ENCODE data around the gene CORO6. TPM values are rescaled to one million over a fixed set of nuclear protein-coding genes. Genes with fewer than 3 reads are reported as not detected.

The CORO6 gene
- total and polyA plus RNA-seq, 2 of the 4 experiments (the other 2 are of a cell fraction), result 3.4 to 7.6 TPM

DNA sequence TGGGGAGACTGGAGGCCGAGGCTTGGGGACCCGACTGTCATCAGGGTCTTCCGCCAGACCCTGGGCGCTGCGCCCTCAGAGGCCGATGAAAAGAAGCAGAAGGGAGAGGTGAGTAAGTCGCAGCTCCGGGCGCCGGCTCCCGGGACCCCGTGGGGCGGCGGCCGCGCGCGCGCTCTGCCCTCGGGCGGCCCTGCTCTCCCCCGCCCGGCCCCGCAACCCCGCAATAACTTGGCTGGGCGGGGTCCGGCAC, 55.5 kb downstream of the CORO6 start:
- H3K23ac ChIP-seq (ENCODE audit: low read depth, low read length), result no peak overlapping the region
- H4K91ac ChIP-seq (ENCODE audit: insufficient read depth, low read depth, low read length), result no peak overlapping the region
- in situ Hi-C loops (cut with MboI; ENCODE audit: low sequenced_read_pairs), result no loop called here
- intact Hi-C loops (cut with micrococcal nuclease), result loop anchor here (10.0 kb wide), 1 partner anchor 422 kb away; no protein-coding TSS in a partner anchor
- H3K9ac ChIP-seq (ENCODE audit: low read depth, low read length), result peak overlapping the region; percentile 34; the same call in 1 of the 2 replicates
- no TSS peak for BruUV-seq (replicated peaks)
- H2BK15ac ChIP-seq (ENCODE audit: low read depth, low read length), result no peak overlapping the region
- 0% methylated on average over 1 of the region's 27 CpGs; no CpG with 5 or more reads in 1 of the 2 experiments for WGBS, 2 experiments (ENCODE audit: extremely low coverage in 2 of 2, insufficient read length in 1 of 2)
- no peak overlapping the region for H3K14ac ChIP-seq (replicated peaks; ENCODE audit: low read depth, low read length)
- H3K4me1 ChIP-seq (ENCODE audit: control insufficient read depth, insufficient read depth, low read length), result peaks cover 4% of the 10 kb centered on the region
- ChIA-PET CTCF (interaction anchor here (1.2 kb wide), 1 partner anchor 197 kb away, joined by 3 read pairs; no protein-coding TSS in a partner anchor), POLR2A (ENCODE audit: unreplicated experiment) (no interaction called here)
- dilution Hi-C loops (cut with HindIII; ENCODE audit: low sequenced_read_pairs, unreplicated experiment), result no loop called here
- H3K4me2 ChIP-seq (ENCODE audit: low read depth, low read length), result peak overlapping the region; percentile 92
- TF ChIP-seq CHD1 (IDR thresholded peaks at IDR 0.05; ENCODE audit: low read depth, low read length) (no peak), BHLHE40 (IDR thresholded peaks at IDR 0.05; ENCODE audit: low read depth, low read length) (no peak), NFE2L2 (IDR thresholded peaks at IDR 0.05; ENCODE audit: low read depth, low read length) (no peak), RFX5 (IDR thresholded peaks at IDR 0.05; ENCODE audit: low read depth, low read length) (no peak), SMC3 (IDR thresholded peaks at IDR 0.05; ENCODE audit: low read depth, low read length) (no peak), MXI1 (IDR thresholded peaks at IDR 0.05; ENCODE audit: borderline replicate concordance, low read depth, low read length) (no peak), MAZ (IDR thresholded peaks at IDR 0.05; ENCODE audit: borderline replicate concordance, low read depth, low read length) (no peak), RAD21 (IDR thresholded peaks at IDR 0.05; ENCODE audit: low read length) (no peak), FOS (IDR thresholded peaks at IDR 0.05; ENCODE audit: low read depth, low read length) (no peak), MAFK (IDR thresholded peaks at IDR 0.05; ENCODE audit: low read depth, low read length) (no peak), CEBPB (IDR thresholded peaks at IDR 0.05; ENCODE audit: low read depth, low read length) (no peak), RCOR1 (IDR thresholded peaks at IDR 0.05; ENCODE audit: insufficient replicate concordance, low read length) (no peak), POLR2A (IDR thresholded peaks at IDR 0.05; ENCODE audit: low read depth, low read length) (no peak)
- TF ChIP-seq, protein P1, sequence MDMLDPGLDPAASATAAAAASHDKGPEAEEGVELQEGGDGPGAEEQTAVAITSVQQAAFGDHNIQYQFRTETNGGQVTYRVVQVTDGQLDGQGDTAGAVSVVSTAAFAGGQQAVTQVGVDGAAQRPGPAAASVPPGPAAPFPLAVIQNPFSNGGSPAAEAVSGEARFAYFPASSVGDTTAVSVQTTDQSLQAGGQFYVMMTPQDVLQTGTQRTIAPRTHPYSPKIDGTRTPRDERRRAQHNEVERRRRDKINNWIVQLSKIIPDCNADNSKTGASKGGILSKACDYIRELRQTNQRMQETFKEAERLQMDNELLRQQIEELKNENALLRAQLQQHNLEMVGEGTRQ (IDR thresholded peaks at IDR 0.05; ENCODE audit: low read depth, low read length), result no peak
- TF ChIP-seq, protein P2, sequence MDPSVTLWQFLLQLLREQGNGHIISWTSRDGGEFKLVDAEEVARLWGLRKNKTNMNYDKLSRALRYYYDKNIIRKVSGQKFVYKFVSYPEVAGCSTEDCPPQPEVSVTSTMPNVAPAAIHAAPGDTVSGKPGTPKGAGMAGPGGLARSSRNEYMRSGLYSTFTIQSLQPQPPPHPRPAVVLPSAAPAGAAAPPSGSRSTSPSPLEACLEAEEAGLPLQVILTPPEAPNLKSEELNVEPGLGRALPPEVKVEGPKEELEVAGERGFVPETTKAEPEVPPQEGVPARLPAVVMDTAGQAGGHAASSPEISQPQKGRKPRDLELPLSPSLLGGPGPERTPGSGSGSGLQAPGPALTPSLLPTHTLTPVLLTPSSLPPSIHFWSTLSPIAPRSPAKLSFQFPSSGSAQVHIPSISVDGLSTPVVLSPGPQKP (IDR thresholded peaks at IDR 0.05; ENCODE audit: borderline replicate concordance, low read depth, low read length), result no peak
- TF ChIP-seq, protein P3, sequence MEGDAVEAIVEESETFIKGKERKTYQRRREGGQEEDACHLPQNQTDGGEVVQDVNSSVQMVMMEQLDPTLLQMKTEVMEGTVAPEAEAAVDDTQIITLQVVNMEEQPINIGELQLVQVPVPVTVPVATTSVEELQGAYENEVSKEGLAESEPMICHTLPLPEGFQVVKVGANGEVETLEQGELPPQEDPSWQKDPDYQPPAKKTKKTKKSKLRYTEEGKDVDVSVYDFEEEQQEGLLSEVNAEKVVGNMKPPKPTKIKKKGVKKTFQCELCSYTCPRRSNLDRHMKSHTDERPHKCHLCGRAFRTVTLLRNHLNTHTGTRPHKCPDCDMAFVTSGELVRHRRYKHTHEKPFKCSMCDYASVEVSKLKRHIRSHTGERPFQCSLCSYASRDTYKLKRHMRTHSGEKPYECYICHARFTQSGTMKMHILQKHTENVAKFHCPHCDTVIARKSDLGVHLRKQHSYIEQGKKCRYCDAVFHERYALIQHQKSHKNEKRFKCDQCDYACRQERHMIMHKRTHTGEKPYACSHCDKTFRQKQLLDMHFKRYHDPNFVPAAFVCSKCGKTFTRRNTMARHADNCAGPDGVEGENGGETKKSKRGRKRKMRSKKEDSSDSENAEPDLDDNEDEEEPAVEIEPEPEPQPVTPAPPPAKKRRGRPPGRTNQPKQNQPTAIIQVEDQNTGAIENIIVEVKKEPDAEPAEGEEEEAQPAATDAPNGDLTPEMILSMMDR (conservative IDR thresholded peaks at IDR 0.05; ENCODE audit: low read depth, low read length), result no peak
- H3K4ac ChIP-seq (ENCODE audit: low read depth, low read length), result peak overlapping the region; percentile 25; the same call in 1 of the 2 replicates
- H2AK5ac ChIP-seq (ENCODE audit: low read depth, low read length), result no peak overlapping the region
- H2AK9ac ChIP-seq (replicated peaks; ENCODE audit: low read depth, low read length, poor library complexity), result peak overlapping the region; percentile 68
- H3K27ac ChIP-seq (ENCODE audit: insufficient read depth, low read length), result peak overlapping the region; percentile 78; the same call in 1 of the 2 replicates
- H3K4me3 ChIP-seq (ENCODE audit: insufficient read depth, low read depth, low read length), result peak overlapping the region; percentile 97
- DNase-seq (no peak), ATAC-seq (ENCODE audit: low read depth) (peak; percentile 8)
- peak overlapping the region; percentile 96 for H2AFZ ChIP-seq (replicated peaks; ENCODE audit: low read length, poor library complexity)
- no peak overlapping the region for H2BK120ac ChIP-seq (ENCODE audit: low read depth, low read length)
- H4K8ac ChIP-seq (ENCODE audit: low read depth in 2 of 2, low read length in 2 of 2), result peak overlapping the region in 1 of 2 experiments; percentile 2; a peak in 2 of 4 replicates
- H3K27me3 ChIP-seq (ENCODE audit: control insufficient read depth, insufficient read depth, low read length), result no peaks in the 10 kb centered on the region
- H3K9me1 ChIP-seq (ENCODE audit: insufficient read depth, low read length), result peaks cover 2% of the 10 kb centered on the region; the same call in 1 of the 2 replicates
- no peaks in the 10 kb centered on the region for H3K9me3 ChIP-seq (ENCODE audit: control insufficient read depth, insufficient read depth, low read length)
- H2BK20ac ChIP-seq (ENCODE audit: low read depth, low read length), result no peak overlapping the region
- H4K5ac ChIP-seq (ENCODE audit: low read depth, low read length), result no peak overlapping the region
- H3K18ac ChIP-seq (ENCODE audit: low read depth, low read length), result no peak overlapping the region
- no peak overlapping the region for H3K56ac ChIP-seq (ENCODE audit: extremely low read depth, insufficient read depth, low read length)
- peaks cover 13% of the 10 kb centered on the region; the same call in 1 of the 2 replicates for H3K36me3 ChIP-seq (ENCODE audit: control insufficient read depth, insufficient read depth, low read length)
- no peaks in the 10 kb centered on the region for H4K20me1 ChIP-seq (ENCODE audit: insufficient read depth, low read length)
- H3K79me1 ChIP-seq (ENCODE audit: low read depth in 1 of 2, low read length in 2 of 2), result peaks cover 5 to 37% of the 10 kb centered on the region in 2 experiments
- H2BK5ac ChIP-seq (ENCODE audit: low read depth, low read length, poor library complexity, severe bottlenecking), result no peak overlapping the region
